Measurements from ENCODE around the gene GYPE.
"Not testable (repeated sequence)": the region's sequence is repeated elsewhere in the genome, so short reads cannot be mapped to it uniquely, and the experiment has no call there.

- not testable (repeated sequence) for TF ChIP-seq EZH2 (IDR thresholded peaks at IDR 0.05; ENCODE audit: insufficient read depth, poor library complexity, severe bottlenecking); EZH2phosphoT487 (IDR thresholded peaks at IDR 0.05; ENCODE audit: insufficient read depth, low read depth)
These were observed 25.8 kb downstream of the GYPE start for GRCh38 chr4:143879561-143879960.
